ENCODE data around the gene CCDC12. TPM values are rescaled to one million over a fixed set of nuclear protein-coding genes. Genes with fewer than 3 reads are reported as not detected.

CCDC12 gene
- total RNA-seq, 4 donors from 2014 or later = 4.1 to 92.0 (median 41.2) TPM

GRCh38 chr3:46889381-46890110, 87.0 kb downstream of the CCDC12 start:
- intact Hi-C loops (cut with DNase I; ENCODE audit: low total_unique reads) = no loop called here
- Histone ChIP-seq H3K9me3 (no peaks in the 10 kb centered on the region), H3K4me3 (no peak overlapping the region), H3K4me1 (peaks cover 0 to 22% of the 10 kb centered on the region in 2 donors), H3K27ac (no peak overlapping the region), H3K36me3 (no peaks in the 10 kb centered on the region), H3K27me3 (no peaks in the 10 kb centered on the region)
- peak in 1 of 2 donors; percentile 47 for DNase-seq
- TF ChIP-seq POLR2A (IDR thresholded peaks at IDR 0.05) = no peak
- TF ChIP-seq CTCF (IDR thresholded peaks at IDR 0.05) = no peak

- no peaks in the 10 kb centered on the region for H3K9me3 ChIP-seq
- H3K36me3 ChIP-seq = no peaks in the 10 kb centered on the region
- DNase-seq = no peak
- TF ChIP-seq CTCF (IDR thresholded peaks at IDR 0.05) (no peak), POLR2A (IDR thresholded peaks at IDR 0.05) (no peak)
- H3K27me3 ChIP-seq = no peaks in the 10 kb centered on the region
- peaks cover 0 to 24% of the 10 kb centered on the region in 2 donors for H3K4me1 ChIP-seq
- no peak overlapping the region for H3K27ac ChIP-seq
- no peak overlapping the region for H3K4me3 ChIP-seq
- intact Hi-C loops (cut with DNase I; ENCODE audit: low total_unique reads) = no loop called here
These were observed 87.8 kb downstream of the CCDC12 start for GRCh38 chr3:46888705-46889104.

- intact Hi-C loops (cut with DNase I; ENCODE audit: low total_unique reads) = no loop called here
- DNase-seq = no peak
- Histone ChIP-seq H3K27me3 (no peaks in the 10 kb centered on the region), H3K27ac (no peak overlapping the region), H3K9me3 (no peaks in the 10 kb centered on the region), H3K4me1 (peaks cover 0 to 24% of the 10 kb centered on the region in 2 donors), H3K36me3 (no peaks in the 10 kb centered on the region), H3K4me3 (no peak overlapping the region)
- TF ChIP-seq CTCF (IDR thresholded peaks at IDR 0.05) (no peak), POLR2A (IDR thresholded peaks at IDR 0.05) (no peak)
These were observed 88.5 kb downstream of the CCDC12 start for GRCh38 chr3:46887980-46888494.

GRCh38 chr3:46885612-46886011, 90.9 kb downstream of the CCDC12 start:
- Histone ChIP-seq H3K27ac (no peak overlapping the region), H3K9me3 (no peaks in the 10 kb centered on the region), H3K36me3 (no peaks in the 10 kb centered on the region), H3K4me3 (no peak overlapping the region), H3K27me3 (no peaks in the 10 kb centered on the region), H3K4me1 (peaks cover 0 to 17% of the 10 kb centered on the region in 2 donors)
- TF ChIP-seq CTCF (IDR thresholded peaks at IDR 0.05) = no peak
- no peak for TF ChIP-seq POLR2A (IDR thresholded peaks at IDR 0.05)
- no peak for DNase-seq
- intact Hi-C loops (cut with DNase I; ENCODE audit: low total_unique reads) = no loop called here

GRCh38 chr3:46884929-46885328, 91.6 kb downstream of the CCDC12 start:
- intact Hi-C loops (cut with DNase I; ENCODE audit: low total_unique reads) = no loop called here
- no peak for TF ChIP-seq POLR2A (IDR thresholded peaks at IDR 0.05)
- TF ChIP-seq CTCF (IDR thresholded peaks at IDR 0.05) = no peak
- Histone ChIP-seq H3K4me1 (peaks cover 0 to 18% of the 10 kb centered on the region in 2 donors), H3K4me3 (no peak overlapping the region), H3K9me3 (no peaks in the 10 kb centered on the region), H3K27ac (no peak overlapping the region), H3K36me3 (no peaks in the 10 kb centered on the region), H3K27me3 (no peaks in the 10 kb centered on the region)
- no peak for DNase-seq

All from uterus (tissue), 4 donors.